Liver (tissue), 9 donors: ENCODE data around the gene CNGA3. TPM values are rescaled to one million over a fixed set of nuclear protein-coding genes. Genes with fewer than 3 reads are reported as not detected.

Source experiments
- DNase-seq: peaks from one replicate; pipeline ENCODE4 v3.0.0-alpha.2; 2017; ENCODE audit warnings: low spot score
- H3K27ac ChIP-seq, 2 donors: one replicate each; pipeline ENCODE4 v1.7.0; 2013; ENCODE audit warnings: inconsistent platforms in 2 of 2, low read length in 2 of 2, control low read depth in 1 of 2, low read depth in 1 of 2, mild to moderate bottlenecking in 1 of 2
- H3K27me3 ChIP-seq, 4 donors: one replicate each; pipeline versions ENCODE4 v1.6.1 to v1.7.0; 2013; ENCODE audit warnings: low read length in 3 of 4, inconsistent platforms in 1 of 4, mild to moderate bottlenecking in 1 of 4, moderate library complexity in 1 of 4; ENCODE audit not compliant: control insufficient read depth in 4 of 4, insufficient read depth in 4 of 4
- H3K36me3 ChIP-seq, 4 donors: one replicate each; pipeline versions ENCODE4 v1.6.1 to v1.7.0; 2013; ENCODE audit warnings: low read length in 3 of 4, mild to moderate bottlenecking in 3 of 4, low read depth in 1 of 4, moderate library complexity in 1 of 4; ENCODE audit not compliant: control insufficient read depth in 4 of 4, insufficient read depth in 3 of 4
- H3K4me1 ChIP-seq, 4 donors: one replicate each; pipeline versions ENCODE4 v1.6.1 to v1.7.0; 2013; ENCODE audit warnings: low read length in 3 of 4, mild to moderate bottlenecking in 3 of 4, moderate library complexity in 1 of 4; ENCODE audit not compliant: control insufficient read depth in 4 of 4, insufficient read depth in 4 of 4
- H3K4me3 ChIP-seq, 3 donors: one replicate each; pipeline versions ENCODE4 v1.6.1 to v1.7.0; 2013; ENCODE audit warnings: low read length in 3 of 3, control low read depth in 1 of 3, low read depth in 1 of 3, mild to moderate bottlenecking in 1 of 3
- H3K9ac ChIP-seq, 2 donors: one replicate each; pipeline ENCODE4 v1.7.0; 2013; ENCODE audit warnings: low read length in 2 of 2, mild to moderate bottlenecking in 2 of 2, moderate library complexity in 2 of 2, control low read depth in 1 of 2, low read depth in 1 of 2
- H3K9me3 ChIP-seq, 4 donors: one replicate each; pipeline versions ENCODE4 v1.6.1 to v1.7.0; 2013; ENCODE audit warnings: low read length in 3 of 4; ENCODE audit not compliant: control insufficient read depth in 4 of 4
- CTCF ChIP-seq: fragments of 150-350 bp; IDR thresholded peaks from 2 replicates; pipeline ENCODE4 v1.5.1; 2017; ENCODE audit warnings: improper control_type of control experiment, low read depth, low read length; ENCODE audit not compliant: missing input control
- EGR1 ChIP-seq, 2 donors: IDR thresholded peaks; 2 replicates each; pipeline ENCODE4 v1.6.1; 2016 to 2018; ENCODE audit warnings: antibody characterized with exemption in 2 of 2, low read depth in 2 of 2
- FOXA1 ChIP-seq: IDR thresholded peaks from 2 replicates; pipeline ENCODE4 v1.6.1; 2016; ENCODE audit warnings: antibody characterized with exemption
- FOXA2 ChIP-seq: IDR thresholded peaks from 2 replicates; pipeline ENCODE4 v1.6.1; 2016; ENCODE audit warnings: antibody characterized with exemption
- GABPA ChIP-seq, 2 donors: IDR thresholded peaks in 1 of 2; conservative IDR thresholded peaks in 1 of 2; 2 replicates each; pipeline ENCODE4 v1.6.1; 2016; ENCODE audit warnings: antibody characterized with exemption in 2 of 2, mild to moderate bottlenecking in 1 of 2, moderate library complexity in 1 of 2
- HNF4A ChIP-seq, 2 donors: conservative IDR thresholded peaks; 2 replicates each; pipeline ENCODE4 v1.6.1; 2016; ENCODE audit warnings: antibody characterized with exemption in 2 of 2, mild to moderate bottlenecking in 2 of 2
- HNF4G ChIP-seq: IDR thresholded peaks from 2 replicates; pipeline ENCODE4 v1.6.1; 2016; ENCODE audit warnings: antibody characterized with exemption
- JUND ChIP-seq, 2 donors: IDR thresholded peaks; 2 replicates each; pipeline ENCODE4 v1.6.1; 2016; ENCODE audit warnings: antibody characterized with exemption in 2 of 2
- NR2F2 ChIP-seq: IDR thresholded peaks from 2 replicates; pipeline ENCODE4 v1.6.1; 2016; ENCODE audit warnings: antibody characterized with exemption
- RAD21 ChIP-seq, 2 donors: IDR thresholded peaks; 2 replicates each; pipeline ENCODE4 v1.6.1; 2016; ENCODE audit warnings: antibody characterized with exemption in 2 of 2, mild to moderate bottlenecking in 2 of 2
- REST ChIP-seq: IDR thresholded peaks from 2 replicates; pipeline ENCODE4 v1.6.1; 2016; ENCODE audit warnings: antibody characterized with exemption, mild to moderate bottlenecking
- RXRA ChIP-seq, 2 donors: IDR thresholded peaks; 2 replicates each; pipeline ENCODE4 v1.6.1; 2017 to 2018; ENCODE audit warnings: antibody characterized with exemption in 2 of 2, mild to moderate bottlenecking in 1 of 2
- SP1 ChIP-seq: IDR thresholded peaks from 2 replicates; pipeline ENCODE4 v1.6.1; 2018; ENCODE audit warnings: antibody characterized with exemption, mild to moderate bottlenecking
- TAF1 ChIP-seq: conservative IDR thresholded peaks from 2 replicates; pipeline ENCODE4 v1.6.1; 2016; ENCODE audit warnings: antibody characterized with exemption, mild to moderate bottlenecking
- YY1 ChIP-seq: IDR thresholded peaks from 2 replicates; pipeline ENCODE4 v1.6.1; 2016; ENCODE audit warnings: antibody characterized with exemption, mild to moderate bottlenecking
- ZBTB33 ChIP-seq: IDR thresholded peaks from 2 replicates; pipeline ENCODE4 v1.6.1; 2016; ENCODE audit warnings: antibody characterized with exemption
- WGBS: extraction: QIAGEN DNeasy Blood & Tissue Kit; methylation state at CpG from one replicate; pipeline ENCODE4 v1.1.7; 2013; 5-methylcytosine and 5-hydroxymethylcytosine counted together
- polyA plus RNA-seq, 2 donors: library from polyadenylated mRNA; stranded (reverse) in 1 of 2; unstranded in 1 of 2; fragments of 200-250 nt in 1 of 2; fragments of >200 nt in 1 of 2; fragmentation: Nextera tagmentation in 1 of 2; extraction: Ambion mirVana in 1 of 2; gene quantifications; one replicate each; pipeline versions ENCODE4 v1.2.1 to v1.2.3, GENCODE V29; 2013 to 2015
- total RNA-seq, 2 donors: library from RNA; depleted of rRNA; stranded (reverse); fragments of >200 nt; gene quantifications; one replicate each; pipeline ENCODE4 v1.2.3, GENCODE V29; 2014
- TF ChIP-seq, protein P1 (sequence below): IDR thresholded peaks from 2 replicates; pipeline ENCODE4 v1.6.1; 2016; ENCODE audit warnings: antibody characterized with exemption
- TF ChIP-seq, protein P2 (sequence below): IDR thresholded peaks from 2 replicates; pipeline ENCODE4 v1.6.1; 2016; ENCODE audit warnings: antibody characterized with exemption
- donor health status: healthy.
- donor health status: healthy.
- donor health status: healthy.
- donor health status: healthy.
- donor health status: healthy.

Gene CNGA3
- total and polyA plus RNA-seq, 4 donors: not detected

GRCh38 chr2:98348066-98348561 is 1.9 kb downstream of the CNGA3 start:
- 10% methylated on average over 15 of the region's 15 CpGs for WGBS
- no peak for DNase-seq
- H3K36me3 ChIP-seq: no peaks in the 10 kb centered on the region
- peaks cover 0 to 5% (median 0%) of the 10 kb centered on the region in 4 donors for H3K9me3 ChIP-seq
- no peak overlapping the region for H3K9ac ChIP-seq
- peaks cover 4 to 13% (median 9%) of the 10 kb centered on the region in 4 donors for H3K4me1 ChIP-seq
- peaks cover 6 to 26% (median 13%) of the 10 kb centered on the region in 4 donors for H3K27me3 ChIP-seq
- TF ChIP-seq TAF1: no peak
- TF ChIP-seq, protein P1, sequence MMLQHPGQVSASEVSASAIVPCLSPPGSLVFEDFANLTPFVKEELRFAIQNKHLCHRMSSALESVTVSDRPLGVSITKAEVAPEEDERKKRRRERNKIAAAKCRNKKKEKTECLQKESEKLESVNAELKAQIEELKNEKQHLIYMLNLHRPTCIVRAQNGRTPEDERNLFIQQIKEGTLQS: no peak
- TF ChIP-seq FOXA2: no peak
- TF ChIP-seq RAD21 (IDR thresholded peaks at IDR 0.05): no peak
- TF ChIP-seq ZBTB33: no peak
- no peak for TF ChIP-seq FOXA1
- no peak for TF ChIP-seq HNF4G
- no peak for TF ChIP-seq HNF4A (conservative IDR thresholded peaks at IDR 0.05)
- no peak for TF ChIP-seq GABPA (IDR thresholded peaks at IDR 0.05 in 1 of 2, conservative IDR thresholded peaks at IDR 0.05 in 1 of 2)
- no peak for TF ChIP-seq SP1
- TF ChIP-seq JUND (IDR thresholded peaks at IDR 0.05): no peak
- no peak for TF ChIP-seq CTCF
- no peak overlapping the region for H3K4me3 ChIP-seq
- no peak overlapping the region for H3K27ac ChIP-seq

DNA sequence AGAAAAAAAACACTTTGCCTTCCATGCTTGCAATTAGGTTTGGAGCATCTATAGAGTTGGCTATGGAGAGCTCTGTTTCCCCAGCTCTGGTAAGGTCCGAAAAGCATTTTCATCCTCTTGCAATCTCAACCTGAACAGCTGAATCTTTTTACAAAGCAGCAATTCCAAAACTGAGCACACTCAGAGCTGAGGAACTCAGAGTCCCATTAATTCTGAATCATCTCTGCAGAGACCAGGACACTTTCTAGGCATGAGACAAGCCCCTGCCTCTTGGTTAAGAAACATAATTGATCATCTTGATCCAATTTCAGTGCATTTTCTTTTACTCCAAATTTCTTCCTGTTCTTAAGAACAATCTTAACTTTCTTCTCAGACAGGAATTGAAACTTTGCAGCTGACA is 4.2 kb downstream of the CNGA3 start:
- Histone ChIP-seq H3K4me1 (peaks cover 4 to 13% (median 9%) of the 10 kb centered on the region in 4 donors), H3K36me3 (no peaks in the 10 kb centered on the region), H3K27ac (no peak overlapping the region), H3K9ac (no peak overlapping the region), H3K9me3 (peaks cover 0 to 5% (median 2%) of the 10 kb centered on the region in 4 donors), H3K4me3 (no peak overlapping the region), H3K27me3 (peaks cover 6 to 22% (median 13%) of the 10 kb centered on the region in 4 donors)
- 76% methylated on average over 1 of the region's 1 CpG for WGBS
- DNase-seq: no peak
- TF ChIP-seq TAF1 (no peak), REST (no peak), FOXA2 (no peak), GABPA (IDR thresholded peaks at IDR 0.05 in 1 of 2, conservative IDR thresholded peaks at IDR 0.05 in 1 of 2) (no peak), HNF4G (no peak), NR2F2 (no peak), RAD21 (IDR thresholded peaks at IDR 0.05) (no peak), HNF4A (conservative IDR thresholded peaks at IDR 0.05) (no peak), SP1 (no peak), FOXA1 (no peak), ZBTB33 (no peak), CTCF (no peak), JUND (IDR thresholded peaks at IDR 0.05) (no peak), EGR1 (IDR thresholded peaks at IDR 0.05; ENCODE audit: low read depth in 2 of 2) (no peak), RXRA (IDR thresholded peaks at IDR 0.05) (no peak), YY1 (no peak)
- TF ChIP-seq, protein P2, sequence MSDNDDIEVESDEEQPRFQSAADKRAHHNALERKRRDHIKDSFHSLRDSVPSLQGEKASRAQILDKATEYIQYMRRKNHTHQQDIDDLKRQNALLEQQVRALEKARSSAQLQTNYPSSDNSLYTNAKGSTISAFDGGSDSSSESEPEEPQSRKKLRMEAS: no peak
- TF ChIP-seq, protein P1: no peak
